ENCODE data around the gene MCM9.

GRCh38 chr6:118768904-118769325, 166.0 kb downstream of the MCM9 start:
- TF ChIP-seq CTCF (IDR thresholded peaks at IDR 0.05) (no peak), POLR2A (IDR thresholded peaks at IDR 0.05) (no peak)

Measured in Peyer's patch (tissue), 4 donors.